ENCODE measurements around the gene KAZN. TPM values are rescaled to one million over a fixed set of nuclear protein-coding genes. Genes with fewer than 3 reads are reported as not detected.

Gene KAZN
- total RNA-seq, 4 donors from 2014 or later = 0.77 to 12.3 (median 4.9) TPM

DNA sequence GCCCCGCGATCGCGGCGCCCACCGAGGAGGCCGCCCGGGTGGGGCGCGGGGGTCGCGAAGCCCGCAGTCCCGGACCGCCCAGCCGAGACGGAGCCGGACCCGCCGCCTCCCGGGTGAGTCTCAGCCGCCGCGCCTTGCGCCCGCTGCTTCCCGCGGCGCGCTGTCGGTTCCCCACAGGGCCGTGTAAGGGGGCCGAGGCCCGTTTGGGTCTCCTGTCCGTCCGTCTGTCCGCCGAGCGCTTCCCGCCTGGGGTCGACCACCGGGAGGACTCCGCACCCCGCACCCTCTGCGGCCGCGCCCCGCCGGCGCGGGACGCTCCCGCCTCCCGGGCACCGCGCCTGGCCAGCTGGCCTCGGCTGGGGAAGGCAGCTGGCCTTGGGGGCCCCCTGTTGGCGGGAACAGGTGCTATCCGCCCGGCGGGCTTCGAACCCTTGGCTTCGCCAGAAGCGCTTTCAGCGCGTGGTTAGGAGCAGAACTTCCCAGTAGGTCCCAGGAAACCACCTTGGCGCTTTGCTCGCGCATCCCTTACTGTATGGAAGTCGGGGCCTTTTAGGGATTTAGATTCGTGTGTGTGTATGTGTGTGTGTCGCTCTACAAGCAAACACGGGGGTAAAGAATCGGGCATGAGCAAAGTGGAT lies 555.5 kb downstream of the KAZN start:
- intact Hi-C loops (cut with DNase I; ENCODE audit: low total_unique reads) = loop anchor here (10.0 kb wide), 1 partner anchor 111 kb away; no protein-coding TSS in a partner anchor
- H3K4me1 ChIP-seq = peaks cover 0 to 5% of the 10 kb centered on the region in 2 donors
- TF ChIP-seq, protein P1, sequence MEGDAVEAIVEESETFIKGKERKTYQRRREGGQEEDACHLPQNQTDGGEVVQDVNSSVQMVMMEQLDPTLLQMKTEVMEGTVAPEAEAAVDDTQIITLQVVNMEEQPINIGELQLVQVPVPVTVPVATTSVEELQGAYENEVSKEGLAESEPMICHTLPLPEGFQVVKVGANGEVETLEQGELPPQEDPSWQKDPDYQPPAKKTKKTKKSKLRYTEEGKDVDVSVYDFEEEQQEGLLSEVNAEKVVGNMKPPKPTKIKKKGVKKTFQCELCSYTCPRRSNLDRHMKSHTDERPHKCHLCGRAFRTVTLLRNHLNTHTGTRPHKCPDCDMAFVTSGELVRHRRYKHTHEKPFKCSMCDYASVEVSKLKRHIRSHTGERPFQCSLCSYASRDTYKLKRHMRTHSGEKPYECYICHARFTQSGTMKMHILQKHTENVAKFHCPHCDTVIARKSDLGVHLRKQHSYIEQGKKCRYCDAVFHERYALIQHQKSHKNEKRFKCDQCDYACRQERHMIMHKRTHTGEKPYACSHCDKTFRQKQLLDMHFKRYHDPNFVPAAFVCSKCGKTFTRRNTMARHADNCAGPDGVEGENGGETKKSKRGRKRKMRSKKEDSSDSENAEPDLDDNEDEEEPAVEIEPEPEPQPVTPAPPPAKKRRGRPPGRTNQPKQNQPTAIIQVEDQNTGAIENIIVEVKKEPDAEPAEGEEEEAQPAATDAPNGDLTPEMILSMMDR (IDR thresholded peaks at IDR 0.05) = peak; percentile 32 to 69 (median 55)
- TF ChIP-seq POLR2A (IDR thresholded peaks at IDR 0.05) = peak in 1 of 2 donors; percentile 2
- H3K36me3 ChIP-seq = no peaks in the 10 kb centered on the region
- H3K4me3 ChIP-seq = peak overlapping the region; percentile 58 to 89
- H3K27ac ChIP-seq = peak overlapping the region; percentile 69 to 76
- no peaks in the 10 kb centered on the region for H3K9me3 ChIP-seq
- DNase-seq = peak; percentile 47 to 70
- H3K27me3 ChIP-seq = no peaks in the 10 kb centered on the region

DNA sequence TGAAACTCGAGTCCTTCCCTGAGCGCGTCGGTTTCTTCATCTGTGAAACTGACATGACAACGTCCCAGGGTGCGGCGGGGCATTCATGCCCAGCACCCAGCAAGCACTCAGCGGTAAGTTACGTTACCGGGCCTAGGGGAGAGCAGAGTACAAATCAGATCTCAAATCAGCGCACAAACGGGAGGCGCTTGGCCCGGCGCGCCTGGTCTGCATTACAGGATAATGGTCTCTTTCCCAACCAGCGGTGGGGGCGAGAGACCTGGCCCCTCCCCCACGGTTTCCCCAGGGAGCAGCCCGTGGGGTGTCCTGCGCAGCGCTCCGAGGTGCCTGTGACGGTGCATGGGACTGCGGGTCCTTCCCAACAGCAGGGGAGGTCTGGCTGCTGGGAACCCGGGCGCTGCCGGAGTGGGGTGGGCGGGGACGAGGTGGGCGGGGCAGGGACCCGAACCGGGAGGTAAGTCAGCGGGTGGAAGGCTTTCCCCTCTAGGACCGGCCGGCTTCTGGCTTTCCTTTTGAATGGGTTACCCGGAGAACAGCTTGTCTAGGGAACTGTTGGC lies 556.1 kb downstream of the KAZN start:
- H3K36me3 ChIP-seq = no peaks in the 10 kb centered on the region
- intact Hi-C loops (cut with DNase I; ENCODE audit: low total_unique reads) = loop anchor here (10.0 kb wide), 1 partner anchor 110 kb away; no protein-coding TSS in a partner anchor
- H3K4me1 ChIP-seq = peaks cover 0 to 5% of the 10 kb centered on the region in 2 donors
- H3K27me3 ChIP-seq = no peaks in the 10 kb centered on the region
- peak overlapping the region; percentile 58 to 89 for H3K4me3 ChIP-seq
- H3K9me3 ChIP-seq = no peaks in the 10 kb centered on the region
- DNase-seq = peak; percentile 28 to 50
- TF ChIP-seq, protein P1 (IDR thresholded peaks at IDR 0.05) = no peak
- no peak for TF ChIP-seq POLR2A (IDR thresholded peaks at IDR 0.05)
- peak overlapping the region; percentile 69 to 76 for H3K27ac ChIP-seq

DNA sequence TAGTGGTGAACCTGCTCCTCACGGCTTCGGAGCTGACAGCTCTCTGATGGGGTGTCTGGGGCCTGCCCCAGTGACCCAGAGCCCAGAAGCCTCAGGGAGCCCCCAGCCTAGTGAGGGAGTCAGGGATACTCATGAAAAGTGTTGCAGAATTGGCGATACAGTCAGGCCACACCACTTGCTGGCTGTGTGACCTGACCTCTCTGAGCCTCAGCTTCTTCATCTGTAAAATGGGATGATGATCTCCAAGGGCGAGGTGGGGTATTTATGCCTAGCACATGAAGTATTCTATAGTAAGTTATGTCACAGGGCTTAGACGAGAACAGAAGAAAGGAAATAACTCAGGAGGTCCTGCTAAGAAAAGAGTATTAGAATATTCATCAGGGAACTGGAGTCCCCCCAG lies 556.7 kb downstream of the KAZN start:
- Histone ChIP-seq H3K27ac (peak overlapping the region in 1 of 2 donors; percentile 76), H3K9me3 (no peaks in the 10 kb centered on the region), H3K36me3 (no peaks in the 10 kb centered on the region), H3K27me3 (no peaks in the 10 kb centered on the region), H3K4me1 (peaks cover 0 to 5% of the 10 kb centered on the region in 2 donors), H3K4me3 (no peak overlapping the region)
- TF ChIP-seq, protein P1 (IDR thresholded peaks at IDR 0.05) = no peak
- TF ChIP-seq POLR2A (IDR thresholded peaks at IDR 0.05) = no peak
- intact Hi-C loops (cut with DNase I; ENCODE audit: low total_unique reads) = loop anchor here (10.0 kb wide), 1 partner anchor 110 kb away; no protein-coding TSS in a partner anchor
- DNase-seq = no peak

DNA sequence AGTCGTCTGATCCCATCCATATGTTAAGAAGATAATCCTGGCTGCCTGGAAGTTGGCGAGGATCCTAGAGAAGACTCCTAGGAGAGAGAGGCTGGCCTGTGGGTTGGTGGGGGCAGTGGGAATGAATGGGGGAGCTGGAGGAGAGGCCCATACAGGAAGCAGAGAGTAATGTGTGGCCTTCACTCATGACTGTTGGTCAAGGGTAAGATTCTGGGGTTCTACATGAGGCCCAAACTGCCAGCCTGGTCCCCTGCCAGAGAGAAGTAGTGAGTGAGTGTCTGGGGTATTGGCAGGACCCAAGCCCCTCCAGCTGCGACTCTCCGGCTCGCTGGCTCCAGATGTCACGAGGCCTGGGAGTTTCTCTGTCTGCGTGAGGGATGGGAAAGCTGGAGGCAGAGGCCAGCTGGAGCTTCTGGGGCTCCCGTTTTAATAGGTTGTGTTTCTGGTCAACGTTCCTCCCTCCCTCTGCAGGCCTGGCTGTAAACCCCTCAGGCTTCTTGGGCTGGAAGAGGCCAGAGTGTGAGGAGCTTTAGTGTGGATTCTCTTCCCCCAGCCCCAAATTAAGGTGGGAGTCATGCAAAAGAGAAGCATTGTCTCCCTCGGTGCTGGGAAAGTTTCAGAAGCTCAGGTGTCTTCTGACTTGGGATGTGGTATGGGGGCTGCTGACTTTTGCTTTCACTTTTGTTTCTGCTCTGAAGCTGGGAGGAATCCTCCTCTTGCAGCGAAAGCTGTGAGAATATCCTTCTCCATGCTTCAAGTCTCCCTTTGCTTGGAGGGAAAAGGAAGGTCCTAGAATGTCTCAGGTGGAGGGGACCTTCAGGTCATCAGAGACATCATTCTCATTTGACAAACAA lies 557.6 kb downstream of the KAZN start:
- TF ChIP-seq POLR2A (IDR thresholded peaks at IDR 0.05) = no peak
- TF ChIP-seq, protein P1 (IDR thresholded peaks at IDR 0.05) = no peak
- Histone ChIP-seq H3K36me3 (no peaks in the 10 kb centered on the region), H3K27me3 (no peaks in the 10 kb centered on the region), H3K4me1 (peaks cover 0 to 5% of the 10 kb centered on the region in 2 donors), H3K4me3 (peak overlapping the region in 1 of 2 donors; percentile 2), H3K9me3 (no peaks in the 10 kb centered on the region), H3K27ac (no peak overlapping the region)
- intact Hi-C loops (cut with DNase I; ENCODE audit: low total_unique reads) = loop anchor here (10.0 kb wide), 1 partner anchor 109 kb away; no protein-coding TSS in a partner anchor
- no peak for DNase-seq
